HUES6 (cell line): ENCODE measurements around the gene RAD18.

Experiments used
- H3K27ac ChIP-seq: 2 replicates; pipeline ENCODE4 v1.7.0; 2013; ENCODE audit warnings: low read depth, mild to moderate bottlenecking, low read length, inconsistent platforms
- H3K27me3 ChIP-seq: 2 replicates; pipeline ENCODE4 v1.6.1; 2013; ENCODE audit warnings: low read length; ENCODE audit not compliant: control insufficient read depth, insufficient read depth
- H3K36me3 ChIP-seq: 2 replicates; pipeline ENCODE4 v1.6.1; 2013; ENCODE audit warnings: low read length; ENCODE audit not compliant: control insufficient read depth, insufficient read depth
- H3K4me1 ChIP-seq: 2 replicates; pipeline ENCODE4 v1.6.1; 2013; ENCODE audit warnings: low read length; ENCODE audit not compliant: control insufficient read depth, insufficient read depth
- H3K4me3 ChIP-seq: 2 replicates; pipeline ENCODE4 v1.5.1; 2013; ENCODE audit warnings: low read depth, low read length
- H3K9ac ChIP-seq: one replicate; pipeline ENCODE4 v1.6.1; 2013; ENCODE audit warnings: mild to moderate bottlenecking, low read length
- H3K9me3 ChIP-seq: 2 replicates; pipeline ENCODE4 v1.6.1; 2013; ENCODE audit warnings: low read depth, low read length; ENCODE audit not compliant: control insufficient read depth, insufficient read depth

The RAD18 gene

DNA sequence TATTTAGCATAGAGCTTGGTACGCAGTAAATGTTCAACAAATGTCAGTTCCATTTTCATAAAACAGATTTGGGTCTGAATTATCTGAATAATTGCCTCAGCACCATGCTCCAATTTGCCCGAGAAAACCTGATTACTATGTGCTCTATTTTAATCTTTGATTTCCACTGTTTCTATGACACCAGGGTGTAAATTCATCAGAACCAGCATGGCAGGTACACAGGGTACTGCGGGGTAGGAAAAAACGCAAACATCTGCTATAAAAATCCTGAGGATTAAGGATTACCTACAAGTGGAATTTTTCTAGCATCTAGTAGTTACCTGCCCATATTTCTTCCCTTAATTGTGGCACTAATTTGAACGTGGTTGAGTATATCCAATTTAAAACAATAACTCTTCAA lies 70.3 kb downstream of the RAD18 start:
- Histone ChIP-seq H3K4me1 (no peaks in the 10 kb centered on the region), H3K27me3 (no peaks in the 10 kb centered on the region), H3K4me3 (no peak overlapping the region), H3K27ac (no peak overlapping the region), H3K9ac (no peak overlapping the region), H3K9me3 (no peaks in the 10 kb centered on the region), H3K36me3 (peaks cover 29% of the 10 kb centered on the region)

DNA sequence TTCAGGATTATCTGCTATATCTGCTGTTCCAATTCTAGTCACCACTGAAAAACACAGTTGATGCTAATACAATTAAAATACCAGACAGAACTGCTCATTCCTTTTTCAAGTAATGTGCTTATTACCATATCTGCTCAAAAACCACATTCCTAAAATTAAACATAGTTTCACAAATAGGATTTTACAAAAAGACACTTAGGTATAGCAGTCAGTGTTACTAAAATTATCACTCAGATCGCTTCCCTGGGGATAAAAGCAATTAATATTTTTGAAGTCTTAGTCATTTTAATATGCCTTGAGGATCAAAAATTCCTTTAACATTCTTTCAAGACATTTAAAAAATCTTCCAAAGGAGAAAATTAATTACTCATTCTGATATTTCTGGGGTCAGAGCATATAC lies 71.5 kb downstream of the RAD18 start:
- no peak overlapping the region for H3K27ac ChIP-seq
- no peak overlapping the region for H3K9ac ChIP-seq
- no peaks in the 10 kb centered on the region for H3K27me3 ChIP-seq
- no peak overlapping the region for H3K4me3 ChIP-seq
- peaks cover 29% of the 10 kb centered on the region for H3K36me3 ChIP-seq
- no peaks in the 10 kb centered on the region for H3K4me1 ChIP-seq
- no peaks in the 10 kb centered on the region for H3K9me3 ChIP-seq

GRCh38 chr3:8891303-8891702 lies 72.0 kb downstream of the RAD18 start:
- no peaks in the 10 kb centered on the region for H3K4me1 ChIP-seq
- H3K27ac ChIP-seq = no peak overlapping the region
- peaks cover 31% of the 10 kb centered on the region for H3K36me3 ChIP-seq

DNA sequence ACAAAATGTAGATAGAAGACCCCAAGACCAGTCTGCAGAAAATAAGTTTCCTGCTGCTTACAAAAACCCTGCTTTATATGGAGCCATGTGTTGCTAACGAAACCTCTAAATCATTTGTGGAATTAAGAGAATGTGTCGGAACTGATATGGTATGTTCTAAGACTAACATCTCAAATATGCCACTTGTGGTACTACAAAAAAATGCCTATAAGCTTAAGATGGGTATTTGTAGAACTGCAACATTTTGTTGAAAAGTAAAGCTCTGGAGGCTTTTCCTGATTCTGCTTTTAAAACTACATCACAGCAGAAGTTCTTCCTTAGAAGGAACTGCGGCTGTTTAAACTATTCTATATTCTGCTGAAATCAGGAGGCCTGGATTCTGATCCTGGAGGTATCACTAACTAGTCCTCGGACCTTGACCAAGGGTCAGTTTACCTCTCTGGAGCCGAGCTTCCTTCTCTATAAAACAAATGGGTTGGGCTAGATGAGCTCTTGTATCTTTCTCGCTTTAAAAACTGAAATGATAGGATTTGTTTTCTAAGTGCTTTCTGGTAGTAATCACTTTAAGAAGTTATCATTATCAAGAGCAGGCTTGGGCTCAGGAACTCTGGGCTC lies 74.9 kb downstream of the RAD18 start:
- Histone ChIP-seq H3K9me3 (peaks cover 2% of the 10 kb centered on the region; the same call in 1 of the 2 replicates), H3K9ac (no peak overlapping the region), H3K4me1 (no peaks in the 10 kb centered on the region), H3K4me3 (no peak overlapping the region), H3K27me3 (no peaks in the 10 kb centered on the region), H3K27ac (no peak overlapping the region), H3K36me3 (peaks cover 40% of the 10 kb centered on the region)

More at GRCh38 chr3:8891303-8891702, 72.0 kb downstream of the RAD18 start:
- Histone ChIP-seq H3K27me3 (no peaks in the 10 kb centered on the region), H3K9me3 (no peaks in the 10 kb centered on the region), H3K9ac (no peak overlapping the region), H3K4me3 (no peak overlapping the region)

- Histone ChIP-seq H3K36me3 (peaks cover 41% of the 10 kb centered on the region), H3K9ac (no peak overlapping the region)
Observed at GRCh38 chr3:8887435-8888300, 75.6 kb downstream of the RAD18 start.

GRCh38 chr3:8886546-8886945 lies 76.7 kb downstream of the RAD18 start:
- H3K36me3 ChIP-seq = peaks cover 41% of the 10 kb centered on the region
- H3K4me3 ChIP-seq = no peak overlapping the region

More at GRCh38 chr3:8887435-8888300, 75.6 kb downstream of the RAD18 start:
- Histone ChIP-seq H3K27me3 (no peaks in the 10 kb centered on the region), H3K4me3 (no peak overlapping the region), H3K9me3 (peaks cover 2% of the 10 kb centered on the region; the same call in 1 of the 2 replicates), H3K4me1 (peaks cover 4% of the 10 kb centered on the region; the same call in 1 of the 2 replicates), H3K27ac (no peak overlapping the region)

GRCh38 chr3:8885536-8886316 lies 77.5 kb downstream of the RAD18 start:
- Histone ChIP-seq H3K27ac (no peak overlapping the region), H3K9me3 (peaks cover 2% of the 10 kb centered on the region; the same call in 1 of the 2 replicates), H3K4me3 (no peak overlapping the region), H3K27me3 (no peaks in the 10 kb centered on the region), H3K9ac (no peak overlapping the region), H3K36me3 (peaks cover 46% of the 10 kb centered on the region), H3K4me1 (peaks cover 14% of the 10 kb centered on the region)

More at GRCh38 chr3:8886546-8886945, 76.7 kb downstream of the RAD18 start:
- Histone ChIP-seq H3K4me1 (peaks cover 14% of the 10 kb centered on the region), H3K9me3 (peaks cover 2% of the 10 kb centered on the region; the same call in 1 of the 2 replicates), H3K27ac (no peak overlapping the region), H3K9ac (no peak overlapping the region), H3K27me3 (no peaks in the 10 kb centered on the region)

- Histone ChIP-seq H3K9me3 (peaks cover 2% of the 10 kb centered on the region; the same call in 1 of the 2 replicates), H3K4me1 (peaks cover 14% of the 10 kb centered on the region), H3K27me3 (no peaks in the 10 kb centered on the region), H3K27ac (no peak overlapping the region), H3K9ac (no peak overlapping the region), H3K4me3 (no peak overlapping the region), H3K36me3 (peaks cover 42% of the 10 kb centered on the region)
Observed at GRCh38 chr3:8884630-8885290, 78.5 kb downstream of the RAD18 start.

DNA sequence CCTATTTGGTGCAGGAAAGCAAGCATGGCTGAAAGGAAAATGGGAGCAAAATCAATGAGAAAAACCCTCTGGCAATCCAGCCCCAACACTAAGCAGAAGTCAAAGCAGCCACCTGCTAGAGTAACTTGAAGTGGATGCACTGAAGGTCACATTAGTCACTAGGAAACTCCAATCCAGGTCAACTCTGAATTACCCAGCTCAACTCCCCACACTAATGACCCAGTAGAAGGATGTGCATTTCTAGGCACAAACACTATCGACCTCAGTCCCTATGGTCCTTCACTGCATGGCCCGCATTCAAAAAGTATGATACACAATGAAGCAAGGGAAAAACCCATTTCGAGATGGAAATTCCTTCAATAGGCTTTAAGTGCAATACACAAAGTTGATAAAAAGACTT lies 80.6 kb downstream of the RAD18 start:
- Histone ChIP-seq H3K9me3 (peaks cover 2% of the 10 kb centered on the region; the same call in 1 of the 2 replicates), H3K36me3 (peaks cover 48% of the 10 kb centered on the region), H3K27me3 (no peaks in the 10 kb centered on the region), H3K4me3 (no peak overlapping the region), H3K4me1 (peaks cover 14% of the 10 kb centered on the region), H3K27ac (peak overlapping the region; percentile 12; the same call in 1 of the 2 replicates), H3K9ac (no peak overlapping the region)

DNA sequence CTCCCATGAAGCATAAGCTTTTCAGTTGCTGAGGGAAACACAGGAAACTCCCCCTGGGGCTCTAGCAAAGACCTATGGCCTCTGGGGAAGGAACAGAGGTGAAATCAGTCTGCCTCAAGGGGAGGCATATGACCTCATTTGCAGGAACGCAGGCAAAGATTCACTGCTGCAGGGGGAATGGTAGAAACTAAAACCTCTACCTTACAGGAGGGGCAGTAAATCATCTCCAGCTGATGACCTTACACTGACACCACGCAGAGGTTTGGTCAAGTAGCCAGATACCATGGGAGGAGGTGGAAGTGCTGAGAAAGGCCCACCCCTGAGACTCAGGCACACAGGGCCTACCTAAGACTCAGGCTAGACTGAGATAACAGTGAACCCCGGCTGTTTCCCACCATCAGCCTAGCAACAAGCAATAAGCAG lies 81.1 kb downstream of the RAD18 start:
- Histone ChIP-seq H3K27me3 (no peaks in the 10 kb centered on the region), H3K9me3 (peaks cover 2% of the 10 kb centered on the region; the same call in 1 of the 2 replicates), H3K27ac (peak overlapping the region; percentile 12; the same call in 1 of the 2 replicates), H3K4me3 (no peak overlapping the region), H3K36me3 (peaks cover 51% of the 10 kb centered on the region), H3K9ac (no peak overlapping the region), H3K4me1 (peaks cover 14% of the 10 kb centered on the region)
